ENCODE measurements around the gene COL4A1.

COL4A1 gene

GRCh38 chr13:110272651-110273050, 34.3 kb downstream of the COL4A1 start:
- no peak for DNase-seq

- DNase-seq: no peak
Observed at GRCh38 chr13:110272227-110272626, 34.7 kb downstream of the COL4A1 start.

GRCh38 chr13:110271313-110271712, 35.6 kb downstream of the COL4A1 start:
- DNase-seq: no peak

GRCh38 chr13:110270507-110270906, 36.5 kb downstream of the COL4A1 start:
- DNase-seq: no peak

- peak; percentile 63 for DNase-seq
Observed at GRCh38 chr13:110269509-110270185, 37.3 kb downstream of the COL4A1 start.

GRCh38 chr13:110268576-110269185, 38.3 kb downstream of the COL4A1 start:
- no peak for DNase-seq

- DNase-seq: no peak
Observed at GRCh38 chr13:110268061-110268460, 38.9 kb downstream of the COL4A1 start.

GRCh38 chr13:110266983-110267382, 40.0 kb downstream of the COL4A1 start:
- DNase-seq: no peak

- no peak for DNase-seq
Observed at GRCh38 chr13:110266431-110266809, 40.5 kb downstream of the COL4A1 start.

- DNase-seq: no peak
Observed at GRCh38 chr13:110265682-110266430, 41.1 kb downstream of the COL4A1 start.

GRCh38 chr13:110265341-110265681, 41.6 kb downstream of the COL4A1 start:
- DNase-seq: no peak

- DNase-seq: no peak
Observed at GRCh38 chr13:110264685-110265275, 42.2 kb downstream of the COL4A1 start.

GRCh38 chr13:110263888-110264287, 43.1 kb downstream of the COL4A1 start:
- no peak for DNase-seq

GRCh38 chr13:110263404-110263803, 43.6 kb downstream of the COL4A1 start:
- no peak for DNase-seq

- no peak for DNase-seq
Observed at GRCh38 chr13:110262508-110263291, 44.3 kb downstream of the COL4A1 start.

GRCh38 chr13:110262082-110262436, 44.9 kb downstream of the COL4A1 start:
- DNase-seq: no peak

GRCh38 chr13:110261166-110262081, 45.5 kb downstream of the COL4A1 start:
- DNase-seq: no peak

- DNase-seq: no peak
Observed at GRCh38 chr13:110259651-110260050, 47.3 kb downstream of the COL4A1 start.

GRCh38 chr13:110258876-110259631, 47.9 kb downstream of the COL4A1 start:
- no peak for DNase-seq

- DNase-seq: no peak
Observed at GRCh38 chr13:110257408-110257807, 49.5 kb downstream of the COL4A1 start.
